Ovary (tissue), 3 donors: ENCODE data around the gene CHIA.

Experiments
- EP300 ChIP-seq: sonication (generic); formaldehyde crosslinking; IDR thresholded peaks from one replicate; pipeline ENCODE4 v1.6.1; 2017; ENCODE audit warnings: antibody characterized with exemption
- POLR2A ChIP-seq: fragments of 450-650 bp; IDR thresholded peaks from one replicate; pipeline ENCODE4 v1.6.1; 2017; ENCODE audit warnings: antibody characterized with exemption, mild to moderate bottlenecking, moderate library complexity
- TF ChIP-seq, protein P1 (sequence below), 3 donors: fragments of 450-650 bp in 2 of 3; fragments of 200-600 bp in 1 of 3; IDR thresholded peaks; one replicate each; pipeline versions ENCODE4 v1.5.1 to v1.8.0; 2016 to 2022; ENCODE audit warnings: antibody characterized with exemption in 3 of 3, mild to moderate bottlenecking in 1 of 3
- donor health status: DM: no; HTN: no; CAD: no.

DNA sequence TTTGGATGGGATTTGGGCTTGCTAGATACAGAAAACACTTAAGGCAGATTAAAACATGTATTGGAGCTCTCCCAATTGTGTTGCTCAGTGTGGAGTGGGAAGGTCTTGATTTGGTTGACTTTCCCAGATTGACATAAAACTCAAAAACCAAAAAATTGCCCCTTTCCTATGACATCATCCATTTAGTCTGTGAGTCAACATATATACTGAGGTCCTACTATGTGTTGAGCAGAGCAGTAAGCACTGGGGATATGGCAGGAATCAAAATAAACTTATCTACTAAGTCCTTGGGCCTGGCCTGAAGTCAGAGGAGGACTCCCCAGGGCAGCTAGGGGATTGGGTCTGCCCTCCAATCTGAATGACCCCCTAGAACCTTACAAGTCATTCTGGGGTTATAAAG, 61.0 kb downstream of the CHIA start:
- TF ChIP-seq, protein P1, sequence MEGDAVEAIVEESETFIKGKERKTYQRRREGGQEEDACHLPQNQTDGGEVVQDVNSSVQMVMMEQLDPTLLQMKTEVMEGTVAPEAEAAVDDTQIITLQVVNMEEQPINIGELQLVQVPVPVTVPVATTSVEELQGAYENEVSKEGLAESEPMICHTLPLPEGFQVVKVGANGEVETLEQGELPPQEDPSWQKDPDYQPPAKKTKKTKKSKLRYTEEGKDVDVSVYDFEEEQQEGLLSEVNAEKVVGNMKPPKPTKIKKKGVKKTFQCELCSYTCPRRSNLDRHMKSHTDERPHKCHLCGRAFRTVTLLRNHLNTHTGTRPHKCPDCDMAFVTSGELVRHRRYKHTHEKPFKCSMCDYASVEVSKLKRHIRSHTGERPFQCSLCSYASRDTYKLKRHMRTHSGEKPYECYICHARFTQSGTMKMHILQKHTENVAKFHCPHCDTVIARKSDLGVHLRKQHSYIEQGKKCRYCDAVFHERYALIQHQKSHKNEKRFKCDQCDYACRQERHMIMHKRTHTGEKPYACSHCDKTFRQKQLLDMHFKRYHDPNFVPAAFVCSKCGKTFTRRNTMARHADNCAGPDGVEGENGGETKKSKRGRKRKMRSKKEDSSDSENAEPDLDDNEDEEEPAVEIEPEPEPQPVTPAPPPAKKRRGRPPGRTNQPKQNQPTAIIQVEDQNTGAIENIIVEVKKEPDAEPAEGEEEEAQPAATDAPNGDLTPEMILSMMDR (IDR thresholded peaks at IDR 0.05) = no peak
- no peak for TF ChIP-seq POLR2A
- TF ChIP-seq EP300 = no peak
